IMR-90 (cell line): ENCODE results near the gene UBXN11. TPM values are rescaled to one million over a fixed set of nuclear protein-coding genes. Genes with fewer than 3 reads are reported as not detected.

Experiments
- ATAC-seq: fragments of 200-7000 bp; cut with Tn5 transposase; 2 replicates; pipeline ENCODE4 v1.9.1; 2020; ENCODE audit warnings: low read depth, mild to moderate bottlenecking, moderate library complexity
- BruUV-seq: library from RNA; stranded (reverse); fragments of 400-500 nt; replicated peaks from 2 replicates; lab custom pipeline; 2021; lab: Mats Ljungman, UMichigan
- CTCF ChIA-PET: fragments of 300-600 bp; formaldehyde crosslinking; extraction: SDS; loops from one replicate; lab custom pipeline; 2021; ENCODE audit warnings: antibody characterized with exemption; lab: Yijun Ruan, JAX
- POLR2A ChIA-PET: fragments of 300-600 bp; sonication (Branson Sonifier 250); formaldehyde crosslinking; loops from one replicate; lab custom pipeline; 2022; ENCODE audit warnings: antibody characterized with exemption; ENCODE audit not compliant: unreplicated experiment; lab: Charles Lee
- DNase-seq: peaks from one replicate; pipeline ENCODE4 v3.0.0; 2013
- H2AFZ ChIP-seq: replicated peaks from 2 replicates; pipeline ENCODE3; 2013; ENCODE audit warnings: low read length, mild to moderate bottlenecking; ENCODE audit not compliant: poor library complexity
- H2AK5ac ChIP-seq: 2 replicates; pipeline ENCODE4 v1.6.1; 2013; ENCODE audit warnings: low read depth, low read length, inconsistent platforms
- H2AK9ac ChIP-seq: replicated peaks from 2 replicates; pipeline ENCODE3; 2013; ENCODE audit warnings: mild to moderate bottlenecking, low read depth, low read length, moderate library complexity; ENCODE audit not compliant: poor library complexity
- H2BK120ac ChIP-seq: 2 replicates; pipeline ENCODE4 v1.6.1; 2013; ENCODE audit warnings: low read depth, low read length, inconsistent platforms
- H2BK15ac ChIP-seq: 3 replicates; pipeline ENCODE4 v1.6.1; 2013; ENCODE audit warnings: low read depth, low read length, inconsistent platforms
- H2BK20ac ChIP-seq: 2 replicates; pipeline ENCODE4 v1.6.1; 2013; ENCODE audit warnings: low read depth, mild to moderate bottlenecking, inconsistent platforms, low read length, moderate library complexity
- H2BK5ac ChIP-seq: 2 replicates; pipeline ENCODE4 v1.6.1; 2013; ENCODE audit warnings: mild to moderate bottlenecking, low read depth, low read length, inconsistent platforms; ENCODE audit not compliant: poor library complexity, severe bottlenecking
- H3K14ac ChIP-seq: replicated peaks from 2 replicates; pipeline ENCODE4 v1.6.1; 2013; ENCODE audit warnings: low read depth, low read length, inconsistent platforms
- H3K18ac ChIP-seq: 2 replicates; pipeline ENCODE4 v1.6.1; 2013; ENCODE audit warnings: low read depth, low read length, control low read depth
- H3K23ac ChIP-seq: 2 replicates; pipeline ENCODE4 v1.6.1; 2013; ENCODE audit warnings: low read depth, low read length, inconsistent platforms
- H3K27ac ChIP-seq: 2 replicates; pipeline ENCODE4 v1.5.1; 2013; ENCODE audit warnings: mild to moderate bottlenecking, control low read depth, low read length; ENCODE audit not compliant: insufficient read depth
- H3K27me3 ChIP-seq: 2 replicates; pipeline ENCODE4 v1.6.1; 2013; ENCODE audit warnings: low read length; ENCODE audit not compliant: control insufficient read depth, insufficient read depth
- H3K36me3 ChIP-seq: 2 replicates; pipeline ENCODE4 v1.6.1; 2013; ENCODE audit warnings: low read length, mixed read lengths; ENCODE audit not compliant: control insufficient read depth, insufficient read depth
- H3K4ac ChIP-seq: 2 replicates; pipeline ENCODE4 v1.6.1; 2013; ENCODE audit warnings: low read depth, low read length, inconsistent platforms
- H3K4me1 ChIP-seq: 2 replicates; pipeline ENCODE4 v1.6.1; 2013; ENCODE audit warnings: low read length, mixed read lengths; ENCODE audit not compliant: control insufficient read depth, insufficient read depth
- H3K4me2 ChIP-seq: 2 replicates; pipeline ENCODE4 v1.6.1; 2013; ENCODE audit warnings: low read depth, mild to moderate bottlenecking, control low read depth, low read length, moderate library complexity
- H3K4me3 ChIP-seq: 2 replicates; pipeline ENCODE4 v1.5.1; 2013; ENCODE audit warnings: low read depth, mild to moderate bottlenecking, control low read depth, low read length, moderate library complexity; ENCODE audit not compliant: insufficient read depth
- H3K56ac ChIP-seq: 2 replicates; pipeline ENCODE4 v1.6.1; 2013; ENCODE audit warnings: low read length, inconsistent platforms; ENCODE audit not compliant: insufficient read depth; ENCODE audit errors: extremely low read depth
- H3K79me1 ChIP-seq, 2 experiments: 2 replicates each; pipeline ENCODE4 v1.6.1; 2013; ENCODE audit warnings: low read length in 2 of 2, inconsistent platforms in 1 of 2, low read depth in 1 of 2
- H3K9ac ChIP-seq: 2 replicates; pipeline ENCODE4 v1.6.1; 2013; ENCODE audit warnings: low read depth, low read length, control low read depth
- H3K9me1 ChIP-seq: 2 replicates; pipeline ENCODE4 v1.6.1; 2013; ENCODE audit warnings: low read length, inconsistent platforms; ENCODE audit not compliant: insufficient read depth
- H3K9me3 ChIP-seq: 2 replicates; pipeline ENCODE4 v1.6.1; 2013; ENCODE audit warnings: low read length; ENCODE audit not compliant: control insufficient read depth, insufficient read depth
- H4K20me1 ChIP-seq: 2 replicates; pipeline ENCODE4 v1.6.1; 2013; ENCODE audit warnings: low read length, inconsistent platforms; ENCODE audit not compliant: insufficient read depth
- H4K5ac ChIP-seq: 2 replicates; pipeline ENCODE4 v1.6.1; 2013; ENCODE audit warnings: mild to moderate bottlenecking, low read depth, low read length, control low read depth
- H4K8ac ChIP-seq, 2 experiments: 2 replicates each; pipeline ENCODE4 v1.6.1; 2013; ENCODE audit warnings: low read depth in 2 of 2, low read length in 2 of 2, control low read depth in 1 of 2, inconsistent platforms in 1 of 2
- H4K91ac ChIP-seq: 2 replicates; pipeline ENCODE4 v1.6.1; 2013; ENCODE audit warnings: low read depth, low read length, inconsistent platforms; ENCODE audit not compliant: insufficient read depth
- BHLHE40 ChIP-seq: fragments of 150-350 bp; IDR thresholded peaks from 2 replicates; pipeline ENCODE4 v1.6.1; 2016; ENCODE audit warnings: mild to moderate bottlenecking, low read depth, low read length
- CEBPB ChIP-seq: IDR thresholded peaks from 2 replicates; pipeline ENCODE4 v1.6.1; 2012; ENCODE audit warnings: low read depth, low read length, improper control_type of control experiment
- CHD1 ChIP-seq: IDR thresholded peaks from 2 replicates; pipeline ENCODE4 v1.6.1; 2012; ENCODE audit warnings: low read depth, low read length, improper control_type of control experiment
- FOS ChIP-seq: fragments of 150-350 bp; IDR thresholded peaks from 2 replicates; pipeline ENCODE4 v1.6.1; 2016; ENCODE audit warnings: low read depth, low read length
- MAFK ChIP-seq: IDR thresholded peaks from 2 replicates; pipeline ENCODE4 v1.6.1; 2012; ENCODE audit warnings: low read depth, low read length, improper control_type of control experiment
- MAZ ChIP-seq: IDR thresholded peaks from 2 replicates; pipeline ENCODE4 v1.6.1; 2012; ENCODE audit warnings: low read depth, mild to moderate bottlenecking, low read length, improper control_type of control experiment, moderate library complexity, borderline replicate concordance
- MXI1 ChIP-seq: IDR thresholded peaks from 2 replicates; pipeline ENCODE4 v1.6.1; 2012; ENCODE audit warnings: low read depth, mild to moderate bottlenecking, low read length, moderate library complexity, borderline replicate concordance
- NFE2L2 ChIP-seq: fragments of 150-350 bp; IDR thresholded peaks from 2 replicates; pipeline ENCODE4 v1.6.1; 2016; ENCODE audit warnings: low read depth, mild to moderate bottlenecking, low read length
- POLR2A ChIP-seq: IDR thresholded peaks from 2 replicates; pipeline ENCODE4 v1.6.1; 2012; ENCODE audit warnings: mild to moderate bottlenecking, low read depth, low read length
- RAD21 ChIP-seq: IDR thresholded peaks from 2 replicates; pipeline ENCODE4 v1.6.1; 2012; ENCODE audit warnings: low read length, improper control_type of control experiment
- RCOR1 ChIP-seq: IDR thresholded peaks from 2 replicates; pipeline ENCODE4 v1.6.1; 2012; ENCODE audit warnings: mild to moderate bottlenecking, low read length, improper control_type of control experiment; ENCODE audit not compliant: insufficient replicate concordance
- RFX5 ChIP-seq: IDR thresholded peaks from 2 replicates; pipeline ENCODE4 v1.8.0; 2012; ENCODE audit warnings: low read depth, mild to moderate bottlenecking, low read length, moderate library complexity
- SMC3 ChIP-seq: fragments of 150-350 bp; IDR thresholded peaks from 2 replicates; pipeline ENCODE4 v1.6.1; 2016; ENCODE audit warnings: low read depth, mild to moderate bottlenecking, antibody characterized with exemption, low read length, moderate library complexity
- WGBS, 2 experiments: methylation state at CpG; one replicate each; pipeline versions ENCODE4 v1.1.5 to v1.1.7; 2013; ENCODE audit warnings: missing lambda C conversion rate in 2 of 2; ENCODE audit not compliant: insufficient read length in 1 of 2; ENCODE audit errors: extremely low coverage in 2 of 2; 5-methylcytosine and 5-hydroxymethylcytosine counted together
- dilution Hi-C: fragments of 300-500 bp; cut with HindIII; formaldehyde crosslinking; loops from one replicate; pipeline ENCODE4 v1.14.3; 2018; ENCODE audit warnings: low sequenced_read_pairs; ENCODE audit not compliant: unreplicated experiment
- in situ Hi-C: fragments of 300-500 bp; cut with MboI; formaldehyde crosslinking; loops from 3 replicates; pipeline ENCODE4 v1.14.3; 2019; ENCODE audit warnings: low sequenced_read_pairs, inconsistent platforms, mixed read lengths
- intact Hi-C: fragments of 100-400 bp; cut with micrococcal nuclease; formaldehyde crosslinking; loops from 2 replicates; pipeline ENCODE4 v1.10.0; 2022
- polyA plus RNA-seq, 3 experiments: library from polyadenylated mRNA; depleted of rRNA; stranded (reverse); fragments of >200 nt; gene quantifications; 2 replicates each; pipeline ENCODE4 v1.2.3, GENCODE V29; 2012; ENCODE audit warnings: low replicate concordance in 1 of 3
- total RNA-seq: library from RNA; depleted of rRNA; stranded (reverse); fragments of >200 nt; gene quantifications from 2 replicates; pipeline ENCODE4 v1.2.3, GENCODE V29; 2012
- TF ChIP-seq, protein P1 (sequence below): fragments of 150-350 bp; IDR thresholded peaks from 2 replicates; pipeline ENCODE4 v1.6.1; 2017; ENCODE audit warnings: mild to moderate bottlenecking, antibody characterized with exemption, low read length, low read depth
- TF ChIP-seq, protein P2 (sequence below): fragments of 150-350 bp; IDR thresholded peaks from 2 replicates; pipeline ENCODE4 v1.6.1; 2016; ENCODE audit warnings: low read depth, mild to moderate bottlenecking, low read length, moderate library complexity, borderline replicate concordance
- TF ChIP-seq, protein P3 (sequence below): conservative IDR thresholded peaks from 2 replicates; pipeline ENCODE4 v1.5.1; 2012; ENCODE audit warnings: mild to moderate bottlenecking, low read depth, low read length, improper control_type of control experiment

The UBXN11 gene
- total and polyA plus RNA-seq, 2 of the 4 experiments (the other 2 are of a cell fraction): 5.2 to 17.0 TPM

DNA sequence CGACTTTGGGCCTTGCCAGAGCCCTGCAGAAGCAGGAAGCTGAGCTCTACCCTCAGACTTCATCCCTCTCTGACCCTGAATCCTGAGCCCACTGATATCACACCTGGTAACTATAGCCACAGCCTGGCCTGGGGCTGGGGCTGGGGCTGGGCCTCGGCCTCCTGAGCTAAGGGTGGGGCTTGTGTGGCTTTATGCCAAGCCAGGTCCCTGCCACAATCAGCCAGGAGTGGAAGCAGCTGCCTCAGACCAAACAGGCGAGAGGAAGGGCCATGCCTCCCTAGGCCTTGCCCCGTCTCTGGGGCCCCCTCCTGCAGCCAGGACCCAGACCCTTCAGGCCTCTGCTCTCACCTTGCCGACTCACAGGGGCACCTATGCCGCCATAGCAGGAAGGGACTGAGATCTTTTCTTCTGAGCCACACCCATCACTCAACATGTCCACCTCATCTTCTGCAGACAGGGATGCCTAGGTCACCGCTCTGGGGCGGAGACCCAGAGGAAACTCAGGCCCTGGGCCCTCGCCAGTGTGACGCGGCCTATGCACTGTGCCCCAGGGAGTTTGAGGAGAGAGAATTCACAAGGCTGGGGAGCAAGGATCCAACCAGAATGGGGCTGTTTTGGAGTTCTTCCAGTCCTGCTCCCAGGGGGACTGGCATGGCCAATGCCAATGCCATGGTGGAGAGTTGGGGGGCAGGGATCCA lies 5.7 kb downstream of the UBXN11 start:
- no peak overlapping the region; the same call in 1 of the 2 replicates for H3K4ac ChIP-seq
- no TSS peak for BruUV-seq
- no peaks in the 10 kb centered on the region for H3K9me3 ChIP-seq
- H2AFZ ChIP-seq: peak overlapping the region; percentile 16
- no peaks in the 10 kb centered on the region for H4K20me1 ChIP-seq
- ChIA-PET POLR2A (no interaction called here), CTCF (no interaction called here)
- H3K36me3 ChIP-seq: no peaks in the 10 kb centered on the region; the same call in 1 of the 2 replicates
- peak overlapping the region; percentile 68 for H2AK9ac ChIP-seq
- H2BK5ac ChIP-seq: no peak overlapping the region
- H2AK5ac ChIP-seq: no peak overlapping the region
- H4K8ac ChIP-seq: no peak overlapping the region
- peaks cover 9 to 49% of the 10 kb centered on the region in 2 experiments; a peak in 3 of 4 replicates for H3K79me1 ChIP-seq
- H3K9ac ChIP-seq: no peak overlapping the region
- no peak overlapping the region for H4K5ac ChIP-seq
- ATAC-seq (no peak), DNase-seq (no peak)
- in situ Hi-C loops (no loop called here), dilution Hi-C loops (no loop called here), intact Hi-C loops (no loop called here)
- peak overlapping the region; percentile 47; the same call in 1 of the 2 replicates for H4K91ac ChIP-seq
- H2BK120ac ChIP-seq: no peak overlapping the region
- H3K4me3 ChIP-seq: no peak overlapping the region
- WGBS, 2 experiments: 88% methylated on average over 3 of the region's 11 CpGs; no CpG with 5 or more reads in 1 of the 2 experiments
- no peaks in the 10 kb centered on the region for H3K27me3 ChIP-seq
- peaks cover 25% of the 10 kb centered on the region for H3K9me1 ChIP-seq
- H3K27ac ChIP-seq: no peak overlapping the region
- no peak overlapping the region for H3K56ac ChIP-seq
- no peak overlapping the region for H2BK20ac ChIP-seq
- H3K14ac ChIP-seq: no peak overlapping the region
- no peak overlapping the region for H3K23ac ChIP-seq
- TF ChIP-seq FOS: no peak
- TF ChIP-seq POLR2A: no peak
- no peak for TF ChIP-seq BHLHE40
- TF ChIP-seq MXI1: no peak
- TF ChIP-seq, protein P1, sequence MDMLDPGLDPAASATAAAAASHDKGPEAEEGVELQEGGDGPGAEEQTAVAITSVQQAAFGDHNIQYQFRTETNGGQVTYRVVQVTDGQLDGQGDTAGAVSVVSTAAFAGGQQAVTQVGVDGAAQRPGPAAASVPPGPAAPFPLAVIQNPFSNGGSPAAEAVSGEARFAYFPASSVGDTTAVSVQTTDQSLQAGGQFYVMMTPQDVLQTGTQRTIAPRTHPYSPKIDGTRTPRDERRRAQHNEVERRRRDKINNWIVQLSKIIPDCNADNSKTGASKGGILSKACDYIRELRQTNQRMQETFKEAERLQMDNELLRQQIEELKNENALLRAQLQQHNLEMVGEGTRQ: no peak
- TF ChIP-seq, protein P2, sequence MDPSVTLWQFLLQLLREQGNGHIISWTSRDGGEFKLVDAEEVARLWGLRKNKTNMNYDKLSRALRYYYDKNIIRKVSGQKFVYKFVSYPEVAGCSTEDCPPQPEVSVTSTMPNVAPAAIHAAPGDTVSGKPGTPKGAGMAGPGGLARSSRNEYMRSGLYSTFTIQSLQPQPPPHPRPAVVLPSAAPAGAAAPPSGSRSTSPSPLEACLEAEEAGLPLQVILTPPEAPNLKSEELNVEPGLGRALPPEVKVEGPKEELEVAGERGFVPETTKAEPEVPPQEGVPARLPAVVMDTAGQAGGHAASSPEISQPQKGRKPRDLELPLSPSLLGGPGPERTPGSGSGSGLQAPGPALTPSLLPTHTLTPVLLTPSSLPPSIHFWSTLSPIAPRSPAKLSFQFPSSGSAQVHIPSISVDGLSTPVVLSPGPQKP: no peak
- no peak for TF ChIP-seq RFX5
- no peak for TF ChIP-seq SMC3
- TF ChIP-seq MAFK: no peak
- TF ChIP-seq RAD21: no peak
- TF ChIP-seq NFE2L2: no peak
- no peak for TF ChIP-seq MAZ
- no peak for TF ChIP-seq CHD1
- TF ChIP-seq, protein P3, sequence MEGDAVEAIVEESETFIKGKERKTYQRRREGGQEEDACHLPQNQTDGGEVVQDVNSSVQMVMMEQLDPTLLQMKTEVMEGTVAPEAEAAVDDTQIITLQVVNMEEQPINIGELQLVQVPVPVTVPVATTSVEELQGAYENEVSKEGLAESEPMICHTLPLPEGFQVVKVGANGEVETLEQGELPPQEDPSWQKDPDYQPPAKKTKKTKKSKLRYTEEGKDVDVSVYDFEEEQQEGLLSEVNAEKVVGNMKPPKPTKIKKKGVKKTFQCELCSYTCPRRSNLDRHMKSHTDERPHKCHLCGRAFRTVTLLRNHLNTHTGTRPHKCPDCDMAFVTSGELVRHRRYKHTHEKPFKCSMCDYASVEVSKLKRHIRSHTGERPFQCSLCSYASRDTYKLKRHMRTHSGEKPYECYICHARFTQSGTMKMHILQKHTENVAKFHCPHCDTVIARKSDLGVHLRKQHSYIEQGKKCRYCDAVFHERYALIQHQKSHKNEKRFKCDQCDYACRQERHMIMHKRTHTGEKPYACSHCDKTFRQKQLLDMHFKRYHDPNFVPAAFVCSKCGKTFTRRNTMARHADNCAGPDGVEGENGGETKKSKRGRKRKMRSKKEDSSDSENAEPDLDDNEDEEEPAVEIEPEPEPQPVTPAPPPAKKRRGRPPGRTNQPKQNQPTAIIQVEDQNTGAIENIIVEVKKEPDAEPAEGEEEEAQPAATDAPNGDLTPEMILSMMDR: no peak
- TF ChIP-seq RCOR1: no peak
- no peak for TF ChIP-seq CEBPB
- H3K4me2 ChIP-seq: no peak overlapping the region
- H3K4me1 ChIP-seq: peaks cover 15% of the 10 kb centered on the region
- no peak overlapping the region for H2BK15ac ChIP-seq
- H3K18ac ChIP-seq: no peak overlapping the region
